ENCODE results near the gene SECISBP2. TPM values are rescaled to one million over a fixed set of nuclear protein-coding genes. Genes with fewer than 3 reads are reported as not detected.
A peak's percentile ranks its signal among the peaks of the same experiment; 100 is the strongest.

SECISBP2 gene
- total and polyA plus RNA-seq, 4 donors: 14.2 to 37.7 (median 24.3) TPM

- H3K9me3 ChIP-seq (ENCODE audit: control insufficient read depth in 4 of 4, low read length in 3 of 4): no peaks in the 10 kb centered on the region
- no peak overlapping the region for H3K9ac ChIP-seq (ENCODE audit: low read depth in 1 of 2, low read length in 2 of 2)
- DNase-seq (ENCODE audit: low spot score): no peak
- H3K4me3 ChIP-seq (ENCODE audit: low read depth in 1 of 3, low read length in 3 of 3): no peak overlapping the region
- H3K36me3 ChIP-seq (ENCODE audit: control insufficient read depth in 4 of 4, insufficient read depth in 3 of 4, low read depth in 1 of 4, low read length in 3 of 4): no peaks in the 10 kb centered on the region
- TF ChIP-seq RAD21 (IDR thresholded peaks at IDR 0.05): no peak
- no peak for TF ChIP-seq HNF4G (IDR thresholded peaks at IDR 0.05)
- TF ChIP-seq TAF1 (conservative IDR thresholded peaks at IDR 0.05): no peak
- TF ChIP-seq REST (IDR thresholded peaks at IDR 0.05): no peak
- TF ChIP-seq RXRA (IDR thresholded peaks at IDR 0.05): no peak
- TF ChIP-seq ATF3 (IDR thresholded peaks at IDR 0.05): no peak
- TF ChIP-seq CTCF (IDR thresholded peaks at IDR 0.05; ENCODE audit: low read depth, low read length, missing input control): no peak
- no peak for TF ChIP-seq EGR1 (IDR thresholded peaks at IDR 0.05; ENCODE audit: low read depth in 2 of 2)
- TF ChIP-seq YY1 (IDR thresholded peaks at IDR 0.05): no peak
- TF ChIP-seq SP1 (IDR thresholded peaks at IDR 0.05): no peak
- TF ChIP-seq GABPA (IDR thresholded peaks at IDR 0.05 in 1 of 2, conservative IDR thresholded peaks at IDR 0.05 in 1 of 2): no peak
- TF ChIP-seq ZBTB33 (IDR thresholded peaks at IDR 0.05): no peak
- TF ChIP-seq NR2F2 (IDR thresholded peaks at IDR 0.05): no peak
- no peak for TF ChIP-seq JUND (IDR thresholded peaks at IDR 0.05)
- TF ChIP-seq FOXA1 (IDR thresholded peaks at IDR 0.05): no peak
- H3K27ac ChIP-seq (ENCODE audit: low read depth in 1 of 2, low read length in 2 of 2): no peak overlapping the region
- H3K4me1 ChIP-seq (ENCODE audit: control insufficient read depth in 4 of 4, insufficient read depth in 4 of 4, low read length in 3 of 4): peaks cover 6 to 26% (median 20%) of the 10 kb centered on the region in 4 donors
- H3K27me3 ChIP-seq (ENCODE audit: control insufficient read depth in 4 of 4, insufficient read depth in 4 of 4, low read length in 3 of 4): no peaks in the 10 kb centered on the region
Measured at GRCh38 chr9:89315482-89315881, 2.8 kb upstream of the SECISBP2 start.

- Histone ChIP-seq H3K27me3 (ENCODE audit: control insufficient read depth in 4 of 4, insufficient read depth in 4 of 4, low read length in 3 of 4) (no peaks in the 10 kb centered on the region), H3K4me1 (ENCODE audit: control insufficient read depth in 4 of 4, insufficient read depth in 4 of 4, low read length in 3 of 4) (peaks cover 6 to 23% (median 17%) of the 10 kb centered on the region in 4 donors), H3K9me3 (ENCODE audit: control insufficient read depth in 4 of 4, low read length in 3 of 4) (no peaks in the 10 kb centered on the region), H3K4me3 (ENCODE audit: low read depth in 1 of 3, low read length in 3 of 3) (peak overlapping the region in 1 of 3 donors; percentile 5), H3K9ac (ENCODE audit: low read depth in 1 of 2, low read length in 2 of 2) (peak overlapping the region in 1 of 2 donors; percentile 87), H3K36me3 (ENCODE audit: control insufficient read depth in 4 of 4, insufficient read depth in 3 of 4, low read depth in 1 of 4, low read length in 3 of 4) (no peaks in the 10 kb centered on the region), H3K27ac (ENCODE audit: low read depth in 1 of 2, low read length in 2 of 2) (peak overlapping the region; percentile 97 to 100)
- no peak for TF ChIP-seq CTCF (IDR thresholded peaks at IDR 0.05; ENCODE audit: low read depth, low read length, missing input control)
- no peak for TF ChIP-seq ATF3 (IDR thresholded peaks at IDR 0.05)
- no peak for DNase-seq (ENCODE audit: low spot score)
- WGBS: 91% methylated on average over 4 of the region's 4 CpGs
Measured at GRCh38 chr9:89317282-89317681, 1.0 kb upstream of the SECISBP2 start.

All from liver (tissue), 9 donors.